PFSK-1 (cell line): ENCODE data around the gene ATRNL1.

Source experiments
- FOXP2 ChIP-seq: optimal IDR thresholded peaks from 2 replicates; pipeline ENCODE3; 2011; ENCODE audit warnings: borderline replicate concordance, control low read depth, inconsistent platforms; ENCODE audit not compliant: insufficient read depth; ENCODE audit errors: extremely low read length, extremely low read depth
- POLR2AphosphoS5 ChIP-seq: IDR thresholded peaks from 2 replicates; pipeline ENCODE4 v1.6.1; 2012; ENCODE audit warnings: low read depth, mild to moderate bottlenecking, control low read depth, low read length, moderate library complexity
- SIN3A ChIP-seq: IDR thresholded peaks from 2 replicates; pipeline ENCODE4 v1.6.1; 2012; ENCODE audit warnings: mild to moderate bottlenecking, low read length, moderate library complexity, borderline replicate concordance; ENCODE audit not compliant: insufficient read depth
- TAF1 ChIP-seq: IDR thresholded peaks from 2 replicates; pipeline ENCODE4 v1.6.1; 2012; ENCODE audit warnings: low read length, control low read depth, borderline replicate concordance; ENCODE audit not compliant: insufficient read depth
- TF ChIP-seq, protein P1 (sequence below), 2 experiments: IDR thresholded peaks; 2 replicates each; pipeline versions ENCODE4 v1.6.1 to v1.8.0; 2011 to 2012; ENCODE audit warnings: low read depth in 2 of 2, low read length in 2 of 2, control low read depth in 1 of 2, inconsistent platforms in 1 of 2, mild to moderate bottlenecking in 1 of 2, moderate library complexity in 1 of 2; ENCODE audit not compliant: insufficient read depth in 1 of 2

The ATRNL1 gene

GRCh38 chr10:115801457-115801856 is 708.3 kb downstream of the ATRNL1 start:
- no peak for TF ChIP-seq TAF1
- TF ChIP-seq, protein P1, sequence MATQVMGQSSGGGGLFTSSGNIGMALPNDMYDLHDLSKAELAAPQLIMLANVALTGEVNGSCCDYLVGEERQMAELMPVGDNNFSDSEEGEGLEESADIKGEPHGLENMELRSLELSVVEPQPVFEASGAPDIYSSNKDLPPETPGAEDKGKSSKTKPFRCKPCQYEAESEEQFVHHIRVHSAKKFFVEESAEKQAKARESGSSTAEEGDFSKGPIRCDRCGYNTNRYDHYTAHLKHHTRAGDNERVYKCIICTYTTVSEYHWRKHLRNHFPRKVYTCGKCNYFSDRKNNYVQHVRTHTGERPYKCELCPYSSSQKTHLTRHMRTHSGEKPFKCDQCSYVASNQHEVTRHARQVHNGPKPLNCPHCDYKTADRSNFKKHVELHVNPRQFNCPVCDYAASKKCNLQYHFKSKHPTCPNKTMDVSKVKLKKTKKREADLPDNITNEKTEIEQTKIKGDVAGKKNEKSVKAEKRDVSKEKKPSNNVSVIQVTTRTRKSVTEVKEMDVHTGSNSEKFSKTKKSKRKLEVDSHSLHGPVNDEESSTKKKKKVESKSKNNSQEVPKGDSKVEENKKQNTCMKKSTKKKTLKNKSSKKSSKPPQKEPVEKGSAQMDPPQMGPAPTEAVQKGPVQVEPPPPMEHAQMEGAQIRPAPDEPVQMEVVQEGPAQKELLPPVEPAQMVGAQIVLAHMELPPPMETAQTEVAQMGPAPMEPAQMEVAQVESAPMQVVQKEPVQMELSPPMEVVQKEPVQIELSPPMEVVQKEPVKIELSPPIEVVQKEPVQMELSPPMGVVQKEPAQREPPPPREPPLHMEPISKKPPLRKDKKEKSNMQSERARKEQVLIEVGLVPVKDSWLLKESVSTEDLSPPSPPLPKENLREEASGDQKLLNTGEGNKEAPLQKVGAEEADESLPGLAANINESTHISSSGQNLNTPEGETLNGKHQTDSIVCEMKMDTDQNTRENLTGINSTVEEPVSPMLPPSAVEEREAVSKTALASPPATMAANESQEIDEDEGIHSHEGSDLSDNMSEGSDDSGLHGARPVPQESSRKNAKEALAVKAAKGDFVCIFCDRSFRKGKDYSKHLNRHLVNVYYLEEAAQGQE (IDR thresholded peaks at IDR 0.05; ENCODE audit: insufficient read depth in 1 of 2, low read depth in 2 of 2, low read length in 2 of 2) = no peak
- TF ChIP-seq POLR2AphosphoS5 = no peak
- TF ChIP-seq FOXP2 = no peak
- TF ChIP-seq SIN3A = no peak

- TF ChIP-seq TAF1 (no peak), POLR2AphosphoS5 (no peak), SIN3A (no peak), FOXP2 (no peak)
- TF ChIP-seq, protein P1 (IDR thresholded peaks at IDR 0.05; ENCODE audit: insufficient read depth in 1 of 2, low read depth in 2 of 2, low read length in 2 of 2) = no peak
These were observed 708.8 kb downstream of the ATRNL1 start for GRCh38 chr10:115801992-115802391.

DNA sequence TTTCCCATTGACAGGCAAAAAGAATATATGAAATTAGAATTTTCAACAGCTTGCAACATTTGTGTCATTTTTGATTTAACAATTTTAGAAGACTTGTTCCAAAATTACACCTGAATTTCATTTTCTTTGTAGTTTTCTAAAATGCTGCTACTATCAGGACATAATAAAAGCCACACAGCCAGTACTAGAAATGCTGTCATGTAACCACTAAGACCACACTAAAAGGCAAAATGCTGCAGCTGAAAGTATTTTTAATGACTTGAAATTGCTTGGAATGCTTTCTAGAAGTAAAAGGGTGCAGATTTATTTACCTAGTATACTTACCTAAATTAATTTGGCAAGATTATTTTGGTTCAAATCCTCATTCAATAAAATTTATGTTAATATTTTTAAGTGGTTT is 709.7 kb downstream of the ATRNL1 start:
- no peak for TF ChIP-seq POLR2AphosphoS5
- TF ChIP-seq FOXP2 = no peak
- no peak for TF ChIP-seq SIN3A
- no peak for TF ChIP-seq TAF1
- TF ChIP-seq, protein P1 (IDR thresholded peaks at IDR 0.05; ENCODE audit: insufficient read depth in 1 of 2, low read depth in 2 of 2, low read length in 2 of 2) = no peak

GRCh38 chr10:115814542-115814941 is 721.4 kb downstream of the ATRNL1 start:
- TF ChIP-seq FOXP2 (no peak), SIN3A (no peak), TAF1 (no peak), POLR2AphosphoS5 (no peak)
- TF ChIP-seq, protein P1 (IDR thresholded peaks at IDR 0.05; ENCODE audit: insufficient read depth in 1 of 2, low read depth in 2 of 2, low read length in 2 of 2) = no peak

- TF ChIP-seq POLR2AphosphoS5 (no peak), FOXP2 (no peak), TAF1 (no peak), SIN3A (no peak)
- TF ChIP-seq, protein P1 (IDR thresholded peaks at IDR 0.05; ENCODE audit: insufficient read depth in 1 of 2, low read depth in 2 of 2, low read length in 2 of 2) = no peak
These were observed 724.8 kb downstream of the ATRNL1 start for GRCh38 chr10:115818012-115818411.
